HL-60 (cell line): Measurements from ENCODE around the gene ATXN8OS.

Source experiments
- DNase-seq, 2 experiments: peaks; one replicate each; pipeline ENCODE4 v3.0.0-alpha.2; 2010 to 2020; ENCODE audit warnings: low read depth in 1 of 2, low spot score in 1 of 2
- H3K27ac ChIP-seq: fragments of 250-450 bp; sonication (Bioruptor Pico); replicated peaks from 2 replicates; pipeline ENCODE4 v1.5.1; 2020; ENCODE audit warnings: mild to moderate bottlenecking, moderate library complexity
- H3K27me3 ChIP-seq: fragments of 250-450 bp; sonication (Bioruptor Pico); 2 replicates; pipeline ENCODE4 v1.5.1; 2021; ENCODE audit warnings: mild to moderate bottlenecking, moderate library complexity; ENCODE audit not compliant: insufficient read depth, poor library complexity, severe bottlenecking
- H3K4me3 ChIP-seq: replicated peaks from 2 replicates; pipeline ENCODE4 v1.5.1; 2011; ENCODE audit warnings: mild to moderate bottlenecking, control low read depth, low read length; ENCODE audit not compliant: insufficient read depth
- GABPA ChIP-seq: IDR thresholded peaks from 2 replicates; pipeline ENCODE4 v1.6.1; 2012; ENCODE audit warnings: low read depth
- POLR2AphosphoS5 ChIP-seq: IDR thresholded peaks from 2 replicates; pipeline ENCODE4 v1.6.1; 2012; ENCODE audit warnings: low read depth
- SPI1 ChIP-seq: IDR thresholded peaks from 2 replicates; pipeline ENCODE4 v1.6.1; 2012; ENCODE audit warnings: low read depth, mild to moderate bottlenecking, borderline replicate concordance
- TF ChIP-seq, protein P1 (sequence below): IDR thresholded peaks from one replicate; pipeline ENCODE4 v1.5.1; 2011; ENCODE audit warnings: low read length, control low read depth, inconsistent platforms; ENCODE audit not compliant: insufficient read depth
- TF ChIP-seq, protein P2 (sequence below): IDR thresholded peaks from 2 replicates; pipeline ENCODE4 v1.6.1; 2012; ENCODE audit warnings: low read depth; ENCODE audit not compliant: insufficient replicate concordance

The ATXN8OS gene

DNA sequence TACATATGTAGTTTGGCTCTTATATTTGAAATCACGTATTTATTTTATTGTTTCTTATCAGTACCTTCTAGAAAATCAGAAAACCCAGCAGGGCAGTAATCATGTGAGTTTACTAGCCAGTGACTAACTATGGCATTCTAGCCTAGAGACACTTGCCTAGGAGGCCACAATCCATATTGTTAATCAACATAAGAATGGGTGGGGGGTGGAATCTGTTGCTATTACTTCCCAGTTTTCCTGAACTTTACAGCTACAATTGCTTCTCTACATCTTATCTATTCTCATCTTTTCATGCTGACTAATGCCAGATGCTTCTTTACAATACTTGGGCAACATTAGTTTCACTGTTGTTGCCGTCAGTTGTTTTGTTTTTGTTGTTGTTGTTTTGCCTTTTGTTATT is 18.7 kb upstream of the ATXN8OS start:
- H3K27me3 ChIP-seq, result no peaks in the 10 kb centered on the region
- no peak overlapping the region for H3K4me3 ChIP-seq
- DNase-seq, result no peak
- no peak for TF ChIP-seq GABPA
- TF ChIP-seq SPI1, result no peak
- TF ChIP-seq, protein P1, sequence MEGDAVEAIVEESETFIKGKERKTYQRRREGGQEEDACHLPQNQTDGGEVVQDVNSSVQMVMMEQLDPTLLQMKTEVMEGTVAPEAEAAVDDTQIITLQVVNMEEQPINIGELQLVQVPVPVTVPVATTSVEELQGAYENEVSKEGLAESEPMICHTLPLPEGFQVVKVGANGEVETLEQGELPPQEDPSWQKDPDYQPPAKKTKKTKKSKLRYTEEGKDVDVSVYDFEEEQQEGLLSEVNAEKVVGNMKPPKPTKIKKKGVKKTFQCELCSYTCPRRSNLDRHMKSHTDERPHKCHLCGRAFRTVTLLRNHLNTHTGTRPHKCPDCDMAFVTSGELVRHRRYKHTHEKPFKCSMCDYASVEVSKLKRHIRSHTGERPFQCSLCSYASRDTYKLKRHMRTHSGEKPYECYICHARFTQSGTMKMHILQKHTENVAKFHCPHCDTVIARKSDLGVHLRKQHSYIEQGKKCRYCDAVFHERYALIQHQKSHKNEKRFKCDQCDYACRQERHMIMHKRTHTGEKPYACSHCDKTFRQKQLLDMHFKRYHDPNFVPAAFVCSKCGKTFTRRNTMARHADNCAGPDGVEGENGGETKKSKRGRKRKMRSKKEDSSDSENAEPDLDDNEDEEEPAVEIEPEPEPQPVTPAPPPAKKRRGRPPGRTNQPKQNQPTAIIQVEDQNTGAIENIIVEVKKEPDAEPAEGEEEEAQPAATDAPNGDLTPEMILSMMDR, result no peak
- TF ChIP-seq, protein P2, sequence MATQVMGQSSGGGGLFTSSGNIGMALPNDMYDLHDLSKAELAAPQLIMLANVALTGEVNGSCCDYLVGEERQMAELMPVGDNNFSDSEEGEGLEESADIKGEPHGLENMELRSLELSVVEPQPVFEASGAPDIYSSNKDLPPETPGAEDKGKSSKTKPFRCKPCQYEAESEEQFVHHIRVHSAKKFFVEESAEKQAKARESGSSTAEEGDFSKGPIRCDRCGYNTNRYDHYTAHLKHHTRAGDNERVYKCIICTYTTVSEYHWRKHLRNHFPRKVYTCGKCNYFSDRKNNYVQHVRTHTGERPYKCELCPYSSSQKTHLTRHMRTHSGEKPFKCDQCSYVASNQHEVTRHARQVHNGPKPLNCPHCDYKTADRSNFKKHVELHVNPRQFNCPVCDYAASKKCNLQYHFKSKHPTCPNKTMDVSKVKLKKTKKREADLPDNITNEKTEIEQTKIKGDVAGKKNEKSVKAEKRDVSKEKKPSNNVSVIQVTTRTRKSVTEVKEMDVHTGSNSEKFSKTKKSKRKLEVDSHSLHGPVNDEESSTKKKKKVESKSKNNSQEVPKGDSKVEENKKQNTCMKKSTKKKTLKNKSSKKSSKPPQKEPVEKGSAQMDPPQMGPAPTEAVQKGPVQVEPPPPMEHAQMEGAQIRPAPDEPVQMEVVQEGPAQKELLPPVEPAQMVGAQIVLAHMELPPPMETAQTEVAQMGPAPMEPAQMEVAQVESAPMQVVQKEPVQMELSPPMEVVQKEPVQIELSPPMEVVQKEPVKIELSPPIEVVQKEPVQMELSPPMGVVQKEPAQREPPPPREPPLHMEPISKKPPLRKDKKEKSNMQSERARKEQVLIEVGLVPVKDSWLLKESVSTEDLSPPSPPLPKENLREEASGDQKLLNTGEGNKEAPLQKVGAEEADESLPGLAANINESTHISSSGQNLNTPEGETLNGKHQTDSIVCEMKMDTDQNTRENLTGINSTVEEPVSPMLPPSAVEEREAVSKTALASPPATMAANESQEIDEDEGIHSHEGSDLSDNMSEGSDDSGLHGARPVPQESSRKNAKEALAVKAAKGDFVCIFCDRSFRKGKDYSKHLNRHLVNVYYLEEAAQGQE, result no peak
- TF ChIP-seq POLR2AphosphoS5, result no peak
- H3K27ac ChIP-seq, result no peak overlapping the region

DNA sequence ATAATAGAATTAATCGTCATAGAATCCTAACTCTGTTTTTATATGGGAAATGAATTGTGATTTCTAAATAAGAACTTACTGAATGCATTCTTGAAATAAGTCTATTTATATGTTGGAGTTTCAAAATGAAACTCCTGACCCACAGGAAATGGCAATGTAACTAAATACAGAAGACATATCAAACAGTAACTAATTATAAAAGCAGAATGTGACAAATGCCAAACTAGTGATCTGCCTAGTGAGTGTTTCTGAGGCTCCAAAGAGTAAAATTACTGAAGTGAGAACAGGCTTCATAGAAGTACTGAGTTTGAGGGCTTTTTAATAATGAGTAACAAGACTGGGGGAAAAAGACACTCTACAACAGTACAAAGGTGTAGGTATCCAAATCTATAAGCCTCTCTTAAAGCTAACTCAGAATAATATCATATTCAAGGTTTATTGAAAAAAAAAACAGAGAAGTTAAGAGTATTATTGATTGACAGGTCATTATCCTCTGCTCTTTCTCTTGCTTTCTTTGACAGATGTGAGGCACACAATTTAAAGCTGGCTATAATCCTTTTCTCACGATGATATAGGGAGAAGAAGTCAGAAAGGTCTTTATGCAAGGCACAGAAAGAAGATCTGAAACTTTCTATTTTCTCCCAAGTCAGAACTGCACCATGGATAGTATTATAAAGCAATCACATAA is 17.4 kb upstream of the ATXN8OS start:
- H3K27me3 ChIP-seq, result no peaks in the 10 kb centered on the region
- no peak overlapping the region for H3K4me3 ChIP-seq
- DNase-seq, result no peak
- H3K27ac ChIP-seq, result no peak overlapping the region
- TF ChIP-seq SPI1 (no peak), POLR2AphosphoS5 (no peak), GABPA (no peak)
- TF ChIP-seq, protein P2, result no peak
- TF ChIP-seq, protein P1, result no peak

DNA sequence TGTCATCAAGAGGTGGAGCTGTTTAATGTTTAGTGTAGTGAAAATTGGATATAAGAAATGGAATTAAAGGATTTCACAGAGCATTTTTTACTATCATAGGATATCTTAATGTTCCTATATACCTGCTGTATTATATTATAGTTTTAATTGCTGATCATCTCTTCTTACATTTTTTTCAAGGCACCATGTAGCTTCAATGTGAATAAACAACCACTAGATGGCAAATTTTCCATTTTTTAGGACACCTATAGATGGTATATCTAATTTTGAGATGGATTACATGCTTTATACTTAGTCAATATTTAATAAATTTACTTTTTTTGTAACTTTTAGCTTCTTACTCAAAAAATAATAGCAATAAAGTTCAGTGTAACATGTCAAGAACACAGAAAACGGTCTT is 9.0 kb upstream of the ATXN8OS start:
- H3K27ac ChIP-seq, result no peak overlapping the region
- H3K27me3 ChIP-seq, result no peaks in the 10 kb centered on the region
- H3K4me3 ChIP-seq, result no peak overlapping the region
- no peak for DNase-seq
- TF ChIP-seq SPI1 (no peak), GABPA (no peak), POLR2AphosphoS5 (no peak)
- TF ChIP-seq, protein P2, result no peak
- TF ChIP-seq, protein P1, result no peak
